Heart right ventricle (tissue), 16 donors: ENCODE results near the gene TSEN54. TPM values are rescaled to one million over a fixed set of nuclear protein-coding genes. Genes with fewer than 3 reads are reported as not detected.

ENCODE experiments used
- ATAC-seq, 8 donors: fragments of 200-7000 bp; cut with Tn5 transposase; one replicate each; pipeline ENCODE4 v1.9.1; 2020; ENCODE audit warnings: mild to moderate bottlenecking in 8 of 8, moderate library complexity in 8 of 8, moderate number of reproducible peaks in 1 of 8
- DNase-seq, 2 donors: peaks; one replicate each; pipeline ENCODE4 v3.0.0-alpha.2; 2020
- H3K27ac ChIP-seq, 10 donors: fragments of 200-600 bp; sonication (generic) in 2 of 10; one replicate each; pipeline versions ENCODE4 v1.5.0 to v1.8.0; 2020 to 2022; ENCODE audit warnings: mild to moderate bottlenecking in 3 of 10
- H3K27me3 ChIP-seq, 7 donors: fragments of 200-600 bp; one replicate each; pipeline ENCODE4 v1.8.0; 2021 to 2022; ENCODE audit warnings: mild to moderate bottlenecking in 2 of 7
- H3K36me3 ChIP-seq, 9 donors: fragments of 200-600 bp; sonication (generic) in 1 of 9; one replicate each; pipeline versions ENCODE4 v1.5.0 to v1.8.0; 2020 to 2022; ENCODE audit warnings: mild to moderate bottlenecking in 2 of 9
- H3K4me1 ChIP-seq, 9 donors: fragments of 200-600 bp; sonication (generic) in 1 of 9; one replicate each; pipeline versions ENCODE4 v1.5.0 to v1.8.0; 2020 to 2022; ENCODE audit warnings: mild to moderate bottlenecking in 4 of 9
- H3K4me3 ChIP-seq, 10 donors: fragments of 200-600 bp; sonication (generic) in 2 of 10; one replicate each; pipeline versions ENCODE4 v1.5.0 to v1.8.0; 2020 to 2022; ENCODE audit warnings: mild to moderate bottlenecking in 7 of 10, moderate library complexity in 2 of 10
- H3K9me3 ChIP-seq, 11 donors: fragments of 200-600 bp in 10 of 11; sonication (generic) in 2 of 11; one replicate each; pipeline versions ENCODE4 v1.5.0 to v1.8.0; 2013 to 2022; ENCODE audit warnings: mild to moderate bottlenecking in 2 of 11, control low read depth in 1 of 11, moderate library complexity in 1 of 11
- CTCF ChIP-seq, 9 donors: fragments of 200-600 bp; sonication (generic) in 2 of 9; IDR thresholded peaks; one replicate each; pipeline versions ENCODE4 v1.5.0 to v1.8.0; 2021 to 2022; ENCODE audit warnings: antibody characterized with exemption in 9 of 9, mild to moderate bottlenecking in 5 of 9, moderate library complexity in 1 of 9
- WGBS, 2 donors: extraction: QIAGEN DNeasy Blood & Tissue Kit; methylation state at CpG; one replicate each; pipeline ENCODE4 v1.1.7; 2013; ENCODE audit warnings: inconsistent platforms in 1 of 2; 5-methylcytosine and 5-hydroxymethylcytosine counted together
- intact Hi-C, 10 donors: fragments of 100-400 bp; cut with DNase I; formaldehyde crosslinking; loops; one replicate each; pipeline versions ENCODE4 v1.11.1 to v1.14.2; 2022
- polyA plus RNA-seq, 2 donors: library from polyadenylated mRNA; stranded (reverse); fragments of 200-250 nt; gene quantifications; one replicate each; pipeline ENCODE4 v1.2.3, GENCODE V29; 2013
- total RNA-seq, 10 donors: library from RNA; stranded (reverse); fragmentation: NEBNext Ultra II Directional in 3 of 10; extraction: Animal tissue kit (Norgen Biotek cat#: 25700) in 3 of 10; gene quantifications; one replicate each; pipeline versions ENCODE4 v1.2.1 to v1.2.4, GENCODE V29; 2021 to 2023
- donor health status: Arrhythmogenic right ventricular cardiomyopathy.
- donor health status: ischemic (EF 13 %, LVEDD 7.1; RV severe dilation, severe dysfunction).
- donor health status: healthy with polysubstance abuse.
- donor health status: DM: no; HTN: yes; CAD: no.
- donor health status: DM: no; HTN: no; CAD: no.
- donor health status: ischemic (EF 25% LVEDD 6.9; RV normal size, moderate dysfunction).
- donor health status: ischemic (EF 25% LVEDD 5.7; RV mildly dilated, moderate dysfunction).
- donor health status: healthy.
- donor health status: DM: yes; HTN: yes; CAD: no.
- donor health status: Ischemic cardiomyopathy.
- donor health status: ischemic (EF 35%, LVEDD 5.7; RV mildly dilated, moderate dysfunction).
- donor health status: nonischemic (EF 11% LVEDD 7.7; RV severe dilation, severe dysfunction).
- donor health status: DM: yes; HTN: yes; CAD: no.
- donor health status: PGD.
- donor health status: ischemic (EF 29% LVEDD 5.4; RV normal size, mild dysfunction).
- donor health status: nonischemic (EF 23%, LVEDD 6.1; RV moderate dilation, normal function).

The TSEN54 gene
- total and polyA plus RNA-seq, 12 donors, result 4.2 to 18.1 (median 6.7) TPM

DNA sequence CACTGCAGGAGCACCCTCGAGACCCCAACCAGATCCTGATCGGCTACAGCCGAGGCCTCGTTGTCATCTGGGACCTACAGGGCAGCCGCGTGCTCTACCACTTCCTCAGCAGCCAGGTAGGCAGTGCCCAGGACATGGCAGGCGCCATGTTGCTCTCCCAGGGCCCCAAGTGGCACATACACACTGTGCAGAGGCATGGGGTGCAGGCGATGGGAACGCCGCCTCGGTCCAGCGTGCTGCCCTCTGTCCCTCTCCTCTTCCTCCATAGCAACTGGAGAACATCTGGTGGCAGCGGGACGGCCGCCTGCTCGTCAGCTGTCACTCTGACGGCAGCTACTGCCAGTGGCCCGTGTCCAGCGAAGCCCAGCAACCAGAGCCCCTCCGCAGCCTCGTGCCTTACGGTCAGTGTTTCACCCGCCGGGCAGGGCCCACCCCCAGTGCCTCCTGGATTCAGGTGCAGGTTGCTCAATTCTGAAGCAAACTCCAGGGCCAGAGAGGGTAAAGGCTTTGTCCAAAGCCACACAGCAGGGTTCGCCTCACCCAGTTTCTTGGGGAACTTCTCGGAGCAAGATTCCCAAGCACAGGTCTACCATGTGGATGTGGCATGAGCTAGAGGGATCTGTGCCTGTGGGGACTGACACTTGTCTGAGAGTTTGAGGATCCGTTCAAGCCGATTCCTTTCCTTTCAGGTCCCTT, 46.9 kb downstream of the TSEN54 start:
- DNase-seq, result no peak
- Histone ChIP-seq H3K4me1 (no peaks in the 10 kb centered on the region), H3K27me3 (no peaks in the 10 kb centered on the region), H3K36me3 (peaks cover 0 to 6% (median 0%) of the 10 kb centered on the region in 9 donors), H3K4me3 (no peak overlapping the region), H3K9me3 (no peaks in the 10 kb centered on the region), H3K27ac (no peak overlapping the region)
- no peak for ATAC-seq
- TF ChIP-seq CTCF (IDR thresholded peaks at IDR 0.05), result no peak
- intact Hi-C loops, result no loop called here
- 88 to 90% methylated on average over 28 of the region's 28 CpGs for WGBS, 2 donors

DNA sequence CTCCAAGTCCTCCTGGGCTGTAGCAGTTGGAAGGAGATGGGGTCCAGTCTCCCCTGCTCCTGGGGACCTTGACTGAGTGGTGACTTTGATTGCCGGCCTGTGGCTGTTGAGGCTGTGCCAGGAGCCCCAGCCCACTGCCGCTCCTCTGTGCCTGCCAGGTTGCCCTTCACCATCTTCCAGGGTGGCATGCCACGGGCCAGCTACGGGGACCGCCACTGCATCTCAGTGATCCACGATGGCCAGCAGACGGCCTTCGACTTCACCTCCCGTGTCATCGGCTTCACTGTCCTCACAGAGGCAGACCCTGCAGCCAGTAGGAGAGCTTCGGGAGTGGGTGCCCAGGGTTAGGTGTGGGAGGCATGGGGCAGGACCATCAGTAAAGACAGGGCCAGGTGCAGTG, 47.9 kb downstream of the TSEN54 start:
- WGBS, 2 donors, result 95 to 97% methylated on average over 11 of the region's 11 CpGs
- no peak for TF ChIP-seq CTCF (IDR thresholded peaks at IDR 0.05)
- DNase-seq, result no peak

DNA sequence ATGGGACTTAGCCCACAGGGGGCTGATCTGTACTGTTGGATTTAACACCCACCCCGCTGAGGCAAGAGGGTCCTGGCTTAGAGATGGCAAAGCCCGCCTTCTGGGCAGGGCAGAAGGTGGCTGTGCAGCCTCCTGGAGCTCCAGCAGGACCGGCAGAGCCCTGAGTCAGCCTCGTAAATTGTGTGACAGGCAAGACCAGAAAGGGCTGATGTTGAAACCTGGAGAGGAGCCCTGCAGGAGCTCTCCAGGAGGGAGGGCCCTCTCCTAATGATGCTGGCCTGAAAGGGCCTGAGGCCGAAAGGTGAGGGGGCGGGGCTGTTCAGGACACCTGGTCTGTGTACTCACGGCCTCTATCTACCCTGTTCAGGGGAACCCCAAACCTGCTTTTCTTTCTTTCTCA, 48.7 kb downstream of the TSEN54 start:
- Histone ChIP-seq H3K4me3 (no peak overlapping the region), H3K27ac (no peak overlapping the region), H3K9me3 (no peaks in the 10 kb centered on the region), H3K27me3 (no peaks in the 10 kb centered on the region), H3K4me1 (no peaks in the 10 kb centered on the region), H3K36me3 (peaks cover 0 to 6% (median 0%) of the 10 kb centered on the region in 9 donors)
- 80 to 90% methylated on average over 7 of the region's 7 CpGs for WGBS, 2 donors
- DNase-seq (no peak), ATAC-seq (no peak)
- intact Hi-C loops, result no loop called here
- no peak for TF ChIP-seq CTCF (IDR thresholded peaks at IDR 0.05)

More for the DNA sequence above, 47.9 kb downstream of the TSEN54 start:
- no peak overlapping the region for H3K4me3 ChIP-seq
- ATAC-seq, result no peak
- H3K36me3 ChIP-seq, result peaks cover 0 to 6% (median 0%) of the 10 kb centered on the region in 9 donors
- H3K27me3 ChIP-seq, result no peaks in the 10 kb centered on the region
- H3K9me3 ChIP-seq, result no peaks in the 10 kb centered on the region
- no peaks in the 10 kb centered on the region for H3K4me1 ChIP-seq
- intact Hi-C loops, result no loop called here
- H3K27ac ChIP-seq, result no peak overlapping the region

GRCh38 chr17:75565618-75566017, 49.3 kb downstream of the TSEN54 start:
- Histone ChIP-seq H3K36me3 (peaks cover 0 to 6% (median 0%) of the 10 kb centered on the region in 9 donors), H3K9me3 (no peaks in the 10 kb centered on the region), H3K27ac (no peak overlapping the region), H3K4me1 (peaks cover 0 to 4% (median 0%) of the 10 kb centered on the region in 9 donors), H3K4me3 (no peak overlapping the region), H3K27me3 (no peaks in the 10 kb centered on the region)
- DNase-seq (no peak), ATAC-seq (no peak)
- intact Hi-C loops, result no loop called here
- no peak for TF ChIP-seq CTCF (IDR thresholded peaks at IDR 0.05)
- WGBS, 2 donors, result 89 to 91% methylated on average over 6 of the region's 6 CpGs
